ENCODE measurements around the gene C1QTNF6. TPM values are rescaled to one million over a fixed set of nuclear protein-coding genes. Genes with fewer than 3 reads are reported as not detected.

Gene C1QTNF6
- total RNA-seq, 1 donor from 2014 or later, result 7.7 TPM

DNA sequence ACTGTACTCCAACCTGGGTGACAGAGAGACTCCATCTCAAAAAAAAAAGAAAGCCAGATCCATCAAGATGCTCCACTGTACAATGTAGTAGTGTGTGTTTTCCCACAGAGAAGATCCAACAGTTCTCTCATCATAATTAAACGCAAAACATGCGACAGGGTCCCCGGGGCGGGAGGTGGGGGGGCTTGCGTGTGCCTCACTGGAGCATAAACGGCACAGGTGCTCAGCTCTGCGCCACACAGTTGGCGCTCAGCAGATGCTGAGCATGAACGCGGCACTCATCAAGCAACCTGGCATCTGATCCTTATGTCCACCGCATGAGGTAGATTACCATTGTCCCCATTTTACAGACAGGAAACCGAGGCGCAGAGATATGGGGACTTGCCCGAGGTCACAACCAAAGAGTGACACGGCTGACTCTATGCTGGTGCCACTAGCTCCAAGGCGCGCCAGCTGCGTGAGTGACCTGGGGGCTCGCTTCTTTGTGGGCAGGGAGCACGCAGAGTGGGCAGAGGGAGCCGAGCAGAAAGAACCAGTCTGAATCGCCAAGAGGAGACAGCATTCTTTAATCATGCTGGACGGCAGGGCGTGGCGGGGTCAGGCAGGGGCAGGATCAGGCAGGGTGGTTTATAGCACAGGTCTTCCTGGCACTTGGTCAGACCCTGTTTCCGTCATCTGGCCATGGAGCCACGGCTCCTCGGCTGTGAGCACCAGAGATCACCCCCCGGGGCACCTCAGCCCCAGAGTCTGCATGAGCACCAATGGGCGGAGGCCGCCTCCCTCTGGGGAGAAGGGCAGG lies 8.2 kb downstream of the C1QTNF6 start:
- no peaks in the 10 kb centered on the region for H3K9me3 Mint-ChIP-seq
- no peaks in the 10 kb centered on the region for H3K27me3 Mint-ChIP-seq (ENCODE audit: low read depth)
- intact Hi-C loops (cut with micrococcal nuclease), result no loop called here
- DNase-seq (ENCODE audit: low spot score), result no peak
- peaks cover 11% of the 10 kb centered on the region for H3K4me1 Mint-ChIP-seq (ENCODE audit: low read depth)
- H3K4me3 Mint-ChIP-seq (ENCODE audit: low read depth), result no peak overlapping the region
- H3K27ac Mint-ChIP-seq, result no peak overlapping the region
- peaks cover 2% of the 10 kb centered on the region for H3K36me3 Mint-ChIP-seq (ENCODE audit: low read depth)

- H3K9me3 Mint-ChIP-seq, result no peaks in the 10 kb centered on the region
- no peak for DNase-seq (ENCODE audit: low spot score)
- intact Hi-C loops (cut with micrococcal nuclease), result no loop called here
- H3K27me3 Mint-ChIP-seq (ENCODE audit: low read depth), result no peaks in the 10 kb centered on the region
- no peak overlapping the region for H3K4me3 Mint-ChIP-seq (ENCODE audit: low read depth)
- peaks cover 11% of the 10 kb centered on the region for H3K4me1 Mint-ChIP-seq (ENCODE audit: low read depth)
- no peak overlapping the region for H3K27ac Mint-ChIP-seq
- H3K36me3 Mint-ChIP-seq (ENCODE audit: low read depth), result peaks cover 2% of the 10 kb centered on the region
Measured at GRCh38 chr22:37179126-37179470, 8.9 kb downstream of the C1QTNF6 start.

DNA sequence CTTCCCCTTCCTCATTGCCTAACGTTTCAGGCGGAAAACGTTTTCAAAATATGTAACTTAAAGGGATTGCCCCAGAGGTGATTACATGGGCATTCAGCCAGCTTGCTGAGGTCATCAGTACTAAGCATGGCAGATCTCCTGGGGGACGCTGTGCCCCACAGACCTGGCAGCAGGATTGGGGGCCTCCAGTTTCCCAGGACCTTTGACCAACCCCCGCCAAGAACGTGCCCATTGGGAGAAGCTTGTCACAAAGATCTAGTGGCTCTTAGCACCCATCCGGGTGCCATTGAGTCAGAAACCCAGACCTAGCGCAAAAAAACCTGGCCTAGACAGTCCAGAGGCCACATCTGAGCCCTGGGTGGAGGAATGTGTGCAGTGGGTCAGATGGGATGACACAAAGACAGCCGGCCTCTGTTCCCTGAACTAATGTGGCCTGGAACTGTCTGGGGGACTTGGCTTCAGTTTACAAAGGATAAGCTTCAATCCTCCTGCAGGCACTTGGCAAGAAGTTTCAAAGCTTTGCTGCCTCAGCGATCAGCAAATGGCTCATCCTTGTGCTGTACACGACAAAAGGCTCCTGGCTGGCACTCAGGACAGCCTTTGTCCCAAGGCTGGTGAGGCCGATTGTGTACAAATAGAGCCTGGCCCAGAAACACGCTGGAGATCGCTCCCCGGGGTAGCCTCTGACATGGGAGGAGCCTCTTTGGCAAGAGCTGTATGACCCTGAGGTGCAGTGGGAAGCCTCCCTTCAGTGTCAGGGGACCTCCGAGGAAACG lies 9.5 kb downstream of the C1QTNF6 start:
- Mint-ChIP-seq H3K27ac (no peak overlapping the region), H3K9me3 (no peaks in the 10 kb centered on the region), H3K36me3 (ENCODE audit: low read depth) (peaks cover 2% of the 10 kb centered on the region)

GRCh38 chr22:37177755-37178154 lies 10.3 kb downstream of the C1QTNF6 start:
- H3K27ac Mint-ChIP-seq, result no peak overlapping the region
- no peak overlapping the region for H3K4me3 Mint-ChIP-seq (ENCODE audit: low read depth)
- peaks cover 7% of the 10 kb centered on the region for H3K4me1 Mint-ChIP-seq (ENCODE audit: low read depth)
- H3K36me3 Mint-ChIP-seq (ENCODE audit: low read depth), result peaks cover 2% of the 10 kb centered on the region
- no peaks in the 10 kb centered on the region for H3K9me3 Mint-ChIP-seq
- DNase-seq (ENCODE audit: low spot score), result no peak
- intact Hi-C loops (cut with micrococcal nuclease), result no loop called here
- no peaks in the 10 kb centered on the region for H3K27me3 Mint-ChIP-seq (ENCODE audit: low read depth)

More for the DNA sequence above, 9.5 kb downstream of the C1QTNF6 start:
- no peak for DNase-seq (ENCODE audit: low spot score)
- no peaks in the 10 kb centered on the region for H3K27me3 Mint-ChIP-seq (ENCODE audit: low read depth)
- H3K4me1 Mint-ChIP-seq (ENCODE audit: low read depth), result peaks cover 9% of the 10 kb centered on the region
- no peak overlapping the region for H3K4me3 Mint-ChIP-seq (ENCODE audit: low read depth)
- intact Hi-C loops (cut with micrococcal nuclease), result no loop called here

GRCh38 chr22:37177221-37177620 lies 10.8 kb downstream of the C1QTNF6 start:
- Mint-ChIP-seq H3K9me3 (no peaks in the 10 kb centered on the region), H3K27ac (no peak overlapping the region), H3K27me3 (ENCODE audit: low read depth) (no peaks in the 10 kb centered on the region), H3K36me3 (ENCODE audit: low read depth) (peaks cover 2% of the 10 kb centered on the region), H3K4me1 (ENCODE audit: low read depth) (peaks cover 7% of the 10 kb centered on the region), H3K4me3 (ENCODE audit: low read depth) (no peak overlapping the region)
- DNase-seq (ENCODE audit: low spot score), result no peak
- intact Hi-C loops (cut with micrococcal nuclease), result no loop called here

- no peak overlapping the region for H3K27ac Mint-ChIP-seq
- no peak for DNase-seq (ENCODE audit: low spot score)
- no peaks in the 10 kb centered on the region for H3K27me3 Mint-ChIP-seq (ENCODE audit: low read depth)
- no peak overlapping the region for H3K4me3 Mint-ChIP-seq (ENCODE audit: low read depth)
- intact Hi-C loops (cut with micrococcal nuclease), result no loop called here
- no peaks in the 10 kb centered on the region for H3K9me3 Mint-ChIP-seq
- H3K36me3 Mint-ChIP-seq (ENCODE audit: low read depth), result no peaks in the 10 kb centered on the region
- H3K4me1 Mint-ChIP-seq (ENCODE audit: low read depth), result peaks cover 6% of the 10 kb centered on the region
Measured at GRCh38 chr22:37176464-37177061, 11.5 kb downstream of the C1QTNF6 start.

- Mint-ChIP-seq H3K36me3 (ENCODE audit: low read depth) (no peaks in the 10 kb centered on the region), H3K27ac (no peak overlapping the region), H3K9me3 (no peaks in the 10 kb centered on the region), H3K27me3 (ENCODE audit: low read depth) (no peaks in the 10 kb centered on the region), H3K4me3 (ENCODE audit: low read depth) (no peak overlapping the region), H3K4me1 (ENCODE audit: low read depth) (peaks cover 6% of the 10 kb centered on the region)
- no peak for DNase-seq (ENCODE audit: low spot score)
- intact Hi-C loops (cut with micrococcal nuclease), result no loop called here
Measured at GRCh38 chr22:37175414-37176281, 12.4 kb downstream of the C1QTNF6 start.

- no peak overlapping the region for H3K4me3 Mint-ChIP-seq (ENCODE audit: low read depth)
- no peak for DNase-seq (ENCODE audit: low spot score)
- no peak overlapping the region for H3K27ac Mint-ChIP-seq
- H3K27me3 Mint-ChIP-seq (ENCODE audit: low read depth), result no peaks in the 10 kb centered on the region
- H3K9me3 Mint-ChIP-seq, result no peaks in the 10 kb centered on the region
- intact Hi-C loops (cut with micrococcal nuclease), result no loop called here
- H3K4me1 Mint-ChIP-seq (ENCODE audit: low read depth), result peaks cover 7% of the 10 kb centered on the region
- H3K36me3 Mint-ChIP-seq (ENCODE audit: low read depth), result no peaks in the 10 kb centered on the region
Measured at GRCh38 chr22:37174964-37175363, 13.1 kb downstream of the C1QTNF6 start.

DNA sequence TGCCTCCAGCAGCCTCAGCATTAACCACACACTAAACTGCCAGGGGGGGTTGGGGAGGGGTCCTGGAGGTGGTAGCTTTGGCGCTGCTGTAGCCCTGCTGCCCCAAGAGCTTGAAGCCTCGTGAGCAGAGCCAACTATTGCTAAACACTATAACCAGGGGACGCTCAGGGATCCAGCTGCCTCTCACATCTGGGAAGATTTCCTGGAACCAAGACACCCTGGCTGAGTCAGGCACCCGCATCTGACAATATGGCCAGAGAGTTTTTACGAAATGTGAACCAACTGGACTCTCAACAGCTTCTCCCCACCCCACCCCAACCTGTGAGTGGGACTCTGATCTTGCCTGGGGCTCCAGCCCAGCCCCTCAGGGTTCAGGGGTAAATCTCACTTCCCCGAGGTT lies 14.3 kb downstream of the C1QTNF6 start:
- H3K4me1 Mint-ChIP-seq (ENCODE audit: low read depth), result peaks cover 11% of the 10 kb centered on the region
- intact Hi-C loops (cut with micrococcal nuclease), result no loop called here
- no peaks in the 10 kb centered on the region for H3K27me3 Mint-ChIP-seq (ENCODE audit: low read depth)
- H3K36me3 Mint-ChIP-seq (ENCODE audit: low read depth), result no peaks in the 10 kb centered on the region
- no peak for DNase-seq (ENCODE audit: low spot score)
- H3K27ac Mint-ChIP-seq, result no peak overlapping the region
- no peaks in the 10 kb centered on the region for H3K9me3 Mint-ChIP-seq
- H3K4me3 Mint-ChIP-seq (ENCODE audit: low read depth), result no peak overlapping the region

DNA sequence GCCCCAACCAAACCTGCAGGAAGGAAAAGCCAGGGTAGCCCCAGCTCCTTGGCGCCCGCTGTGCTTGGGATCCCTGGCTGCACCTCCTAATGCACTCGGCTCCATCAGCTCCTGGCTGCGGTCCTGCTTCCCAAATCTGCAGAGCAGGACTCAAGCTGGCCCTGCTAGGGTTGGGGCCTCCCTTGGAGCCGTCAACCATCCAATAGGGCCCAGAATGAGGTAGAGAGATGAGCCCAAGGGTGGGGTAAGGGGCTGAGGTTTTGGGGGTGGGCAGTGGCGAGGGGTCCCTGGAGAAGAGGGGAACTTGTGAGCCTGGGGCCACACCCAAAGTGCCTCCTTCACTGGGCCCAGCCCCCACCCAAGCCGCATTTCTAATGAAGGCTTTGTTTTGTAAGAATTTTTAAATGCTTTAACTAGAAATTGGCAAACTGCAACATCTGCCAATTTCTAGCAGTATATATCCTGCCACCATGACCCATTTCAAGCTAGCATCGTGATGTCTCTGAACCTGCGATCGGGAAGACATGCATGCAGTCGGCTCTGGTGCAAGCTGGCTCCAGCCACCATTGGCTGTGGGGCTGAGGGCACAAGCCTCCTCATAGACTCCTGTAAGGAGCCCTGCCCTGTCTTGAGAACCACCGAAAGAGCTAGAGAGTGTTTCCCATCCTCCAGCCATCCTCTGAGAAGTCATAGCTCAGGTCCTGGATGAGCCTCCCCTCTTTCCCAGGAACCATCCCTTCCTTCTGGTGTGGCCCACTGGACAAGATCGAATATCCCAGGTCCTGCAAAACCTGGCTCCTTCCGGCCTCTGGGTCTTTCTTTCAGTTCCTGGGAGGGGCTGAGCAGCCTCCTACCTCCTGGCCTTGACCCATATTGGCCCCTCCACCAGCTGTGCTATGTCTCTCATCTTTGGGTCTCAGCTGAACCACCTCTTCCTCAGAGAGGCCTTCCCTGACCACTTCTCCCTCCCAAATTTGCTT lies 15.5 kb downstream of the C1QTNF6 start:
- Mint-ChIP-seq H3K27ac (no peak overlapping the region), H3K4me1 (ENCODE audit: low read depth) (peaks cover 20% of the 10 kb centered on the region), H3K9me3 (no peaks in the 10 kb centered on the region), H3K36me3 (ENCODE audit: low read depth) (no peaks in the 10 kb centered on the region), H3K4me3 (ENCODE audit: low read depth) (no peak overlapping the region), H3K27me3 (ENCODE audit: low read depth) (no peaks in the 10 kb centered on the region)
- intact Hi-C loops (cut with micrococcal nuclease), result no loop called here
- no peak for DNase-seq (ENCODE audit: low spot score)

GRCh38 chr22:37171662-37172061 lies 16.4 kb downstream of the C1QTNF6 start:
- intact Hi-C loops (cut with micrococcal nuclease), result no loop called here
- no peaks in the 10 kb centered on the region for H3K9me3 Mint-ChIP-seq
- H3K4me1 Mint-ChIP-seq (ENCODE audit: low read depth), result peaks cover 28% of the 10 kb centered on the region
- no peak overlapping the region for H3K4me3 Mint-ChIP-seq (ENCODE audit: low read depth)
- DNase-seq (ENCODE audit: low spot score), result no peak
- H3K27me3 Mint-ChIP-seq (ENCODE audit: low read depth), result no peaks in the 10 kb centered on the region
- H3K36me3 Mint-ChIP-seq (ENCODE audit: low read depth), result no peaks in the 10 kb centered on the region
- no peak overlapping the region for H3K27ac Mint-ChIP-seq

Measured in activated T-helper 2 cell treated with anti-CD3 and anti-CD28 coated beads, Interferon-gamma antibody, Interleukin-2, Interleukin-4, amounts not matched to agents 10 μg/mL and 5 μg/mL and 100 μg/mL, durations not matched to agents 14 hours and 24 hours and 36 hours (primary cell).